Activated T-helper 17 cell treated with anti-CD3 and anti-CD28 coated beads, Interleukin-2, amount 50 U/mL, for 72 hours (primary cell): ENCODE measurements around the gene CAMK2D. TPM values are rescaled to one million over a fixed set of nuclear protein-coding genes. Genes with fewer than 3 reads are reported as not detected.

Experiments used
- ATAC-seq: fragments of 150-1000 bp; cut with Tn5 transposase; replicated peaks from 2 replicates; pipeline ENCODE4 v1.10.0; 2021; ENCODE audit warnings: mild to moderate bottlenecking, moderate library complexity
- H3K27ac Mint-ChIP-seq: one replicate; pipeline ENCODE4 v1.8.0; 2022; ENCODE audit warnings: mixed read lengths
- H3K27me3 Mint-ChIP-seq: one replicate; pipeline ENCODE4 v1.8.0; 2022; ENCODE audit warnings: mixed read lengths
- H3K36me3 Mint-ChIP-seq: one replicate; pipeline ENCODE4 v1.8.0; 2022; ENCODE audit warnings: low read depth, mild to moderate bottlenecking, mixed read lengths
- H3K4me1 Mint-ChIP-seq: one replicate; pipeline ENCODE4 v1.8.0; 2022; ENCODE audit warnings: mixed read lengths
- H3K4me3 Mint-ChIP-seq: one replicate; pipeline ENCODE4 v1.8.0; 2022; ENCODE audit warnings: mild to moderate bottlenecking, mixed read lengths
- H3K9me3 Mint-ChIP-seq: one replicate; pipeline ENCODE4 v1.8.0; 2022; ENCODE audit warnings: mixed read lengths
- total RNA-seq, 2 donors: library from RNA; stranded (reverse); gene quantifications; one replicate each; pipeline ENCODE4 v1.2.3, GENCODE V29; 2022

CAMK2D gene
- total RNA-seq, 2 donors from 2014 or later: 41.5 to 42.4 TPM

GRCh38 chr4:113509851-113510250, 251.7 kb downstream of the CAMK2D start:
- Mint-ChIP-seq H3K9me3 (no peaks in the 10 kb centered on the region), H3K27me3 (no peaks in the 10 kb centered on the region), H3K27ac (no peak overlapping the region), H3K4me3 (no peak overlapping the region), H3K4me1 (no peaks in the 10 kb centered on the region), H3K36me3 (peaks cover 89% of the 10 kb centered on the region)
- no peak for ATAC-seq

DNA sequence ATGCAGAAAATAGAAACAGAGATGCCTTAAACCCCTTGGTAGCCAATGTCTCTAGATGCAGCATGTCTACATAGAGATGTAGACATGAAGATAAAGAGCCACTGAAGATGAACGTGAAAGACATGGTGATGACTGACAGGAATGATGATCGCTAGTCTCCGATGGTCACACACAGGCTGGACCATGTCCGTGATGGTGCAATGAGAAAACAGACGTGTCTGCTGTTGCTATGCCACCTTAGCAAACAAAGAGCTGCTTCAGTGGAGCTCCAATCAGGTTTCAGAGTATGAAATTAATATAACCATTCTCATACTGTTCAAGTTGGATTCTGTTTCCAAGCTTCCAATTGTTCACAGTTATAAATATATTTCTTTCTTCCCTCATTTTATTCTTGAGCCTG, 256.5 kb downstream of the CAMK2D start:
- no peak overlapping the region for H3K4me3 Mint-ChIP-seq
- H3K36me3 Mint-ChIP-seq: peaks cover 86% of the 10 kb centered on the region
- no peak for ATAC-seq
- H3K9me3 Mint-ChIP-seq: no peaks in the 10 kb centered on the region
- no peaks in the 10 kb centered on the region for H3K27me3 Mint-ChIP-seq
- no peaks in the 10 kb centered on the region for H3K4me1 Mint-ChIP-seq
- no peak overlapping the region for H3K27ac Mint-ChIP-seq

GRCh38 chr4:113504422-113504821, 257.1 kb downstream of the CAMK2D start:
- no peaks in the 10 kb centered on the region for H3K4me1 Mint-ChIP-seq
- H3K27me3 Mint-ChIP-seq: no peaks in the 10 kb centered on the region
- ATAC-seq: no peak
- no peaks in the 10 kb centered on the region for H3K9me3 Mint-ChIP-seq
- no peak overlapping the region for H3K4me3 Mint-ChIP-seq
- peaks cover 87% of the 10 kb centered on the region for H3K36me3 Mint-ChIP-seq
- no peak overlapping the region for H3K27ac Mint-ChIP-seq

GRCh38 chr4:113503691-113504090, 257.8 kb downstream of the CAMK2D start:
- no peaks in the 10 kb centered on the region for H3K27me3 Mint-ChIP-seq
- peaks cover 87% of the 10 kb centered on the region for H3K36me3 Mint-ChIP-seq
- H3K9me3 Mint-ChIP-seq: no peaks in the 10 kb centered on the region
- H3K27ac Mint-ChIP-seq: no peak overlapping the region
- H3K4me3 Mint-ChIP-seq: no peak overlapping the region
- no peaks in the 10 kb centered on the region for H3K4me1 Mint-ChIP-seq
- no peak for ATAC-seq

DNA sequence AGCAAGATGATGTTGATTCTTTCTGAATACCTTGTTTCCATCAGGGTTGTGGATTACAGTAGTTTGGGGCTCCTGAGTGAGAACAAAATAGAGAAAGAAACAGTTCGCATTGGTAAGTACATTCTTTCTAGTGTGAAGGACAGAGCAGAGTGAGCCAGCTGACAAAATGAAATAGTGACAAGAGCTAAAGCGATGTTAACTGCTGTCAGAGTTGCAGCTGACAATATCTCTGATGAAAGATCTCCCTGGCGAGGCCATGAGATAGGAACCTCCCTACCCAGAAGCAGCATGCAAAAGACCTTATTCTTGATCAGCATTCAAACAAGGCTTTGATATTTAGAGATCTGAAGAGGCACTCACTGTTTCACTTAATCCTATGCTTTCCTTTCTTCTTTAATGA, 258.6 kb downstream of the CAMK2D start:
- Mint-ChIP-seq H3K4me3 (no peak overlapping the region), H3K27ac (no peak overlapping the region), H3K9me3 (no peaks in the 10 kb centered on the region), H3K4me1 (no peaks in the 10 kb centered on the region), H3K36me3 (peaks cover 86% of the 10 kb centered on the region), H3K27me3 (no peaks in the 10 kb centered on the region)
- ATAC-seq: no peak

- Mint-ChIP-seq H3K4me3 (no peak overlapping the region), H3K27me3 (no peaks in the 10 kb centered on the region), H3K27ac (no peak overlapping the region), H3K9me3 (no peaks in the 10 kb centered on the region), H3K36me3 (peaks cover 86% of the 10 kb centered on the region), H3K4me1 (no peaks in the 10 kb centered on the region)
- no peak for ATAC-seq
Measured at GRCh38 chr4:113502476-113502875, 259.1 kb downstream of the CAMK2D start.

DNA sequence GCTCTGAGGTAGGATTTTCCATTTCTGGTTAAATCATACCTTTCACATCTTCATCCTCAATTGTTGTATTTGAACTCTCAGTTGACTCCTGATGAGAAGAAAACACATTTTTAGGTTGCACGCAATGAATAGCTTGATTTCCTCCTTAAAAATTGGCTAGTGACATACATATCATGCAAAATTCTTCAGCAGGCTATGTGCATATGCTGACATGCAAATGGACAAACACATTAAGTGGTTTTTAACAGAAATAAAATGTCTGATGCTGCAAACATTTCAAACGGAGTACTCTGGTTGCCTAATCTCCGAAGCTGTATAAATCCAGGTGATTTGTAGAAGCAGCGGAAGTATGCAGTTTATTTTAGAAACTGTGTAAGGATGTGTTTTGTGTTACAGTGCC, 261.1 kb downstream of the CAMK2D start:
- Mint-ChIP-seq H3K27me3 (no peaks in the 10 kb centered on the region), H3K4me3 (no peak overlapping the region), H3K9me3 (no peaks in the 10 kb centered on the region), H3K36me3 (peaks cover 89% of the 10 kb centered on the region), H3K4me1 (no peaks in the 10 kb centered on the region), H3K27ac (no peak overlapping the region)
- no peak for ATAC-seq

GRCh38 chr4:113499696-113500095, 261.8 kb downstream of the CAMK2D start:
- Mint-ChIP-seq H3K27me3 (no peaks in the 10 kb centered on the region), H3K4me1 (no peaks in the 10 kb centered on the region)

GRCh38 chr4:113499166-113499565, 262.4 kb downstream of the CAMK2D start:
- Mint-ChIP-seq H3K27me3 (no peaks in the 10 kb centered on the region), H3K36me3 (peaks cover 86% of the 10 kb centered on the region), H3K9me3 (no peaks in the 10 kb centered on the region), H3K4me3 (no peak overlapping the region), H3K27ac (no peak overlapping the region), H3K4me1 (no peaks in the 10 kb centered on the region)
- ATAC-seq: no peak

More at GRCh38 chr4:113499696-113500095, 261.8 kb downstream of the CAMK2D start:
- Mint-ChIP-seq H3K36me3 (peaks cover 89% of the 10 kb centered on the region), H3K9me3 (no peaks in the 10 kb centered on the region), H3K27ac (no peak overlapping the region), H3K4me3 (no peak overlapping the region)
- ATAC-seq: no peak

- Mint-ChIP-seq H3K4me3 (no peak overlapping the region), H3K36me3 (peaks cover 73% of the 10 kb centered on the region), H3K27ac (no peak overlapping the region), H3K4me1 (no peaks in the 10 kb centered on the region), H3K27me3 (no peaks in the 10 kb centered on the region), H3K9me3 (no peaks in the 10 kb centered on the region)
- ATAC-seq: no peak
Measured at GRCh38 chr4:113497154-113497884, 264.2 kb downstream of the CAMK2D start.

- Mint-ChIP-seq H3K27me3 (no peaks in the 10 kb centered on the region), H3K4me1 (no peaks in the 10 kb centered on the region), H3K36me3 (peaks cover 67% of the 10 kb centered on the region), H3K27ac (no peak overlapping the region), H3K9me3 (no peaks in the 10 kb centered on the region), H3K4me3 (no peak overlapping the region)
- no peak for ATAC-seq
Measured at GRCh38 chr4:113496698-113497097, 264.8 kb downstream of the CAMK2D start.

- no peak for ATAC-seq
- Mint-ChIP-seq H3K27ac (no peak overlapping the region), H3K27me3 (no peaks in the 10 kb centered on the region), H3K4me3 (no peak overlapping the region), H3K36me3 (peaks cover 64% of the 10 kb centered on the region), H3K4me1 (no peaks in the 10 kb centered on the region), H3K9me3 (no peaks in the 10 kb centered on the region)
Measured at GRCh38 chr4:113495790-113496189, 265.7 kb downstream of the CAMK2D start.

- no peak for ATAC-seq
- peaks cover 63% of the 10 kb centered on the region for H3K36me3 Mint-ChIP-seq
- H3K27me3 Mint-ChIP-seq: no peaks in the 10 kb centered on the region
- H3K9me3 Mint-ChIP-seq: no peaks in the 10 kb centered on the region
- H3K27ac Mint-ChIP-seq: no peak overlapping the region
- H3K4me1 Mint-ChIP-seq: no peaks in the 10 kb centered on the region
- no peak overlapping the region for H3K4me3 Mint-ChIP-seq
Measured at GRCh38 chr4:113483131-113483530, 278.4 kb downstream of the CAMK2D start.

GRCh38 chr4:113482325-113482724, 279.2 kb downstream of the CAMK2D start:
- H3K4me3 Mint-ChIP-seq: no peak overlapping the region
- H3K36me3 Mint-ChIP-seq: peaks cover 67% of the 10 kb centered on the region
- H3K27me3 Mint-ChIP-seq: no peaks in the 10 kb centered on the region
- H3K27ac Mint-ChIP-seq: no peak overlapping the region
- no peaks in the 10 kb centered on the region for H3K4me1 Mint-ChIP-seq
- no peaks in the 10 kb centered on the region for H3K9me3 Mint-ChIP-seq
- no peak for ATAC-seq

DNA sequence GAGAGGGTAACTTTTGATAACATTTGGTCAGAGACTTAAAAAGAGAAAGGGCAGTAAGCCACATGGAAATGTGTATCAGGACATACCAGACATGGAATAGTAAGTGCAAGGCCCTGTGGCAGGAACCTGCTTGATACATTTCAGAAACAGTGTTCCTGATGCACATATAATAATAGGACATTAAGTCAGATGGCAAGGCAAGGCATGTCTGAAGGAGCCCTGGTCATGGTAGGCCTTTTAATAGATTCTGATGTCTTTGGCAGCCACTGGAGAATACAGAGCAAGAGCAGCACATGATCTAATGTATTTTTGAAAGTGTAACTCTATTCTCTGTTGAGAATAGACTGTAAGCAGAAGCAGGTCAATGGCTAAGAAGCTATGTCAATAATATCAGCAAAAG, 279.7 kb downstream of the CAMK2D start:
- Mint-ChIP-seq H3K9me3 (no peaks in the 10 kb centered on the region), H3K36me3 (peaks cover 72% of the 10 kb centered on the region), H3K4me3 (no peak overlapping the region), H3K4me1 (peaks cover 2% of the 10 kb centered on the region), H3K27ac (peak overlapping the region; percentile 1), H3K27me3 (no peaks in the 10 kb centered on the region)
- ATAC-seq: no peak

- Mint-ChIP-seq H3K27ac (no peak overlapping the region), H3K4me3 (no peak overlapping the region), H3K27me3 (no peaks in the 10 kb centered on the region), H3K9me3 (no peaks in the 10 kb centered on the region), H3K36me3 (peaks cover 81% of the 10 kb centered on the region), H3K4me1 (peaks cover 14% of the 10 kb centered on the region)
- ATAC-seq: no peak
Measured at GRCh38 chr4:113480109-113480508, 281.4 kb downstream of the CAMK2D start.
